T-helper 1 cell treated with Interleukin-12 subunit alpha and Interleukin-12 subunit beta and Interleukin-4 antibody, amounts not matched to agents 30 ng/mL and 1 ng/mL, for 36 hours (primary cell): ENCODE results near the gene VWA8. TPM values are rescaled to one million over a fixed set of nuclear protein-coding genes. Genes with fewer than 3 reads are reported as not detected.
"Not testable (repeated sequence)": the region's sequence is repeated elsewhere in the genome, so short reads cannot be mapped to it uniquely, and the experiment has no call there.

ENCODE experiments used
- intact Hi-C: fragments of 100-400 bp; cut with micrococcal nuclease; formaldehyde crosslinking; loops from one replicate; pipeline ENCODE4 v1.15.1; 2024
- total RNA-seq: library from RNA; stranded (reverse); gene quantifications from 2 replicates; pipeline ENCODE4 v1.2.3, GENCODE V29; 2022

VWA8 gene
- total RNA-seq, 1 donor from 2014 or later: 17.1 TPM

GRCh38 chr13:41811588-41812021, 149.3 kb downstream of the VWA8 start:
- intact Hi-C loops: no loop called here

GRCh38 chr13:41809962-41810361, 150.9 kb downstream of the VWA8 start:
- intact Hi-C loops: no loop called here

GRCh38 chr13:41803445-41803735, 157.5 kb downstream of the VWA8 start:
- intact Hi-C loops: not testable (repeated sequence)

GRCh38 chr13:41802684-41803444, 158.0 kb downstream of the VWA8 start:
- intact Hi-C loops: no loop called here

- intact Hi-C loops: no loop called here
These were observed 158.7 kb downstream of the VWA8 start for GRCh38 chr13:41802043-41802683.

GRCh38 chr13:41791056-41791455, 169.9 kb downstream of the VWA8 start:
- intact Hi-C loops: no loop called here

GRCh38 chr13:41788552-41788951, 172.4 kb downstream of the VWA8 start:
- intact Hi-C loops: no loop called here

- intact Hi-C loops: no loop called here
These were observed 175.3 kb downstream of the VWA8 start for GRCh38 chr13:41785402-41786172.

GRCh38 chr13:41782086-41782485, 178.8 kb downstream of the VWA8 start:
- intact Hi-C loops: no loop called here

GRCh38 chr13:41780715-41781706, 179.9 kb downstream of the VWA8 start:
- intact Hi-C loops: no loop called here

- intact Hi-C loops: no loop called here
These were observed 185.7 kb downstream of the VWA8 start for GRCh38 chr13:41775251-41775650.

GRCh38 chr13:41774605-41775218, 186.2 kb downstream of the VWA8 start:
- intact Hi-C loops: no loop called here

GRCh38 chr13:41767801-41768200, 193.1 kb downstream of the VWA8 start:
- intact Hi-C loops: no loop called here

GRCh38 chr13:41766439-41766838, 194.5 kb downstream of the VWA8 start:
- intact Hi-C loops: no loop called here

- intact Hi-C loops: no loop called here
These were observed 195.1 kb downstream of the VWA8 start for GRCh38 chr13:41765813-41766212.

- intact Hi-C loops: no loop called here
These were observed 195.9 kb downstream of the VWA8 start for GRCh38 chr13:41765020-41765419.

- intact Hi-C loops: no loop called here
These were observed 196.4 kb downstream of the VWA8 start for GRCh38 chr13:41764558-41764957.

- intact Hi-C loops: no loop called here
These were observed 197.1 kb downstream of the VWA8 start for GRCh38 chr13:41763782-41764181.

- intact Hi-C loops: no loop called here
These were observed 198.1 kb downstream of the VWA8 start for GRCh38 chr13:41762796-41763195.

- intact Hi-C loops: no loop called here
These were observed 204.6 kb downstream of the VWA8 start for GRCh38 chr13:41756198-41756880.
